ENCODE data around the gene NCAM1.

The NCAM1 gene

DNA sequence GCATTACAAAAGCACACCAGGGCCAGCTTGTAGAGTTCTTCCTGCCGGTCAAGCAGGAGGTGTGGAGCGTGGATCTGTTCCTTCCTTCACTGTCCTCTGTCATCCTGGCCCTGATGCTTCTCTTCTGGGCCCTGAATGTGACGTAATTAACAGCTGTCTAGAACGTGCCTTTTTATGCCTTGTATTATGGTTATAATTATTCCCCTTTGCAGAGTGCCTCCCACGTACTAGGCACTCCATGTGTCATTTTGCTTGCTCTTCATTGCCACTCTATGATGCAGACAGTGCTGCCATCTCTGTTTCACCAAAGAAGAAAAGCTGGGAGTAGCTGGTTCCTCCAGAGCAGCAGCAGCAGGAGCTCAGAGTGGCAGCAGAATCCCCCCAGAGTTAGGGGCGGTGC lies 221.1 kb downstream of the NCAM1 start:
- no peak for TF ChIP-seq EZH2phosphoT487 (conservative IDR thresholded peaks at IDR 0.05; ENCODE audit: low read length)
- TF ChIP-seq, protein P1, sequence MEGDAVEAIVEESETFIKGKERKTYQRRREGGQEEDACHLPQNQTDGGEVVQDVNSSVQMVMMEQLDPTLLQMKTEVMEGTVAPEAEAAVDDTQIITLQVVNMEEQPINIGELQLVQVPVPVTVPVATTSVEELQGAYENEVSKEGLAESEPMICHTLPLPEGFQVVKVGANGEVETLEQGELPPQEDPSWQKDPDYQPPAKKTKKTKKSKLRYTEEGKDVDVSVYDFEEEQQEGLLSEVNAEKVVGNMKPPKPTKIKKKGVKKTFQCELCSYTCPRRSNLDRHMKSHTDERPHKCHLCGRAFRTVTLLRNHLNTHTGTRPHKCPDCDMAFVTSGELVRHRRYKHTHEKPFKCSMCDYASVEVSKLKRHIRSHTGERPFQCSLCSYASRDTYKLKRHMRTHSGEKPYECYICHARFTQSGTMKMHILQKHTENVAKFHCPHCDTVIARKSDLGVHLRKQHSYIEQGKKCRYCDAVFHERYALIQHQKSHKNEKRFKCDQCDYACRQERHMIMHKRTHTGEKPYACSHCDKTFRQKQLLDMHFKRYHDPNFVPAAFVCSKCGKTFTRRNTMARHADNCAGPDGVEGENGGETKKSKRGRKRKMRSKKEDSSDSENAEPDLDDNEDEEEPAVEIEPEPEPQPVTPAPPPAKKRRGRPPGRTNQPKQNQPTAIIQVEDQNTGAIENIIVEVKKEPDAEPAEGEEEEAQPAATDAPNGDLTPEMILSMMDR (IDR thresholded peaks at IDR 0.05; ENCODE audit: insufficient read depth, low read length, poor library complexity, severe bottlenecking): no peak
- H2AFZ ChIP-seq (ENCODE audit: low read depth, low read length, severe bottlenecking): no peak overlapping the region

DNA sequence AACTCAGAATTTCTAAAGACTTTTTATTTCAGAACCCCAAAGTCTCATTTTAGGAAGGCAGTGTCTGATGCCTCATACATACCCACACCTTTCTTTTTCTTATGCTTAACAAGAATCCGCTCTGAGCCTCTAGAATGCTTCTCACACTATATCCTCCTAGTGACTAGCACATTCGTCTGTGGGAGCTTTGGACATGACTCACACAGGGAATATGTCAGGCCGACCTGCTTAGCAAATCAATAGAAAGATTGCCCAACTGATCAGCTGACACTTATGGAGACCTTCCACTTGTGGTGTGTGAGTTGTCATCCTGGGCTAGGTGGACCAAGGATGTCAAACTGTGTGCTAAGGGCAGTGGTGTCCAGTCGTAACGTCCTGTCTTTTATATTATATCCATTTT lies 223.3 kb downstream of the NCAM1 start:
- Histone ChIP-seq H2AFZ (ENCODE audit: low read depth, low read length, severe bottlenecking) (no peak overlapping the region), H3K27me3 (ENCODE audit: low read length) (no peaks in the 10 kb centered on the region)
- TF ChIP-seq EZH2phosphoT487 (conservative IDR thresholded peaks at IDR 0.05; ENCODE audit: low read length): no peak
- TF ChIP-seq, protein P1 (IDR thresholded peaks at IDR 0.05; ENCODE audit: insufficient read depth, low read length, poor library complexity, severe bottlenecking): no peak

More for the DNA sequence above, 221.1 kb downstream of the NCAM1 start:
- H3F3A ChIP-seq (ENCODE audit: insufficient read depth): no peaks in the 10 kb centered on the region
- no peaks in the 10 kb centered on the region for H4K20me1 ChIP-seq (ENCODE audit: low read depth, low read length)
- no peaks in the 10 kb centered on the region for H3K79me2 ChIP-seq (ENCODE audit: insufficient read depth, low read length)
- H3K4me3 ChIP-seq (ENCODE audit: insufficient read depth, low read length, poor library complexity, severe bottlenecking): no peak overlapping the region
- H3K9ac ChIP-seq (ENCODE audit: low read length): no peak overlapping the region
- no peak overlapping the region for H3K4me2 ChIP-seq (ENCODE audit: low read depth, low read length, poor library complexity, severe bottlenecking)
- no peaks in the 10 kb centered on the region for H3K9me2 ChIP-seq (replicated peaks; ENCODE audit: insufficient read depth, low read length)
- H3K27ac ChIP-seq (ENCODE audit: low read depth, low read length): no peak overlapping the region
- no peaks in the 10 kb centered on the region for H3K36me3 ChIP-seq (ENCODE audit: low read length)
- H3K9me3 ChIP-seq (ENCODE audit: insufficient read depth, low read length): no peaks in the 10 kb centered on the region
- H3K27me3 ChIP-seq (ENCODE audit: low read length): no peaks in the 10 kb centered on the region

DNA sequence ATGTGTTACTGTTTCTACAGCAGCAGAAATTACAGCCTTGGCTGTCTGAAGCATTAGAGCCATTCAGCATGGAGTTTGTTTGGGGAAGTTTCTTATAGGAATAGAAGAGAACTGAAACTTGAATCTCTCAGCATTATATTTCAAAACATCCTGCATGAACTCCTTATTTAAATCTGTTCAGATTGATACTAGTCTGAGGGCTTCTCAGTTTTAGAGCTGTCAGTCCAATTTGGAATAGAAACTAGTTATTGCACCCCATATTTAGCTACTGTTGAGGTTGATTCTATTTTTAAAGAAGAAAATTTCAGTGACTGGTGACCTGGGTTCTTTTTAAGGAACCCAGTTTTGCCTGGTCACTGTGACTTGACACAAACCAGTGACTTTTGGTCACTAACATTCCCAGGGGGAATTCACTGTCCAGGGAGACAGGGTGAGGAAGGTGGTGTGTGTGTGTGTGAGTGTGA lies 227.2 kb downstream of the NCAM1 start:
- Histone ChIP-seq H3K27ac (ENCODE audit: low read depth, low read length) (no peak overlapping the region), H2AFZ (ENCODE audit: low read depth, low read length, severe bottlenecking) (no peak overlapping the region), H3K4me2 (ENCODE audit: low read depth, low read length, poor library complexity, severe bottlenecking) (no peak overlapping the region), H3K79me2 (ENCODE audit: insufficient read depth, low read length) (no peaks in the 10 kb centered on the region), H3F3A (ENCODE audit: insufficient read depth) (no peaks in the 10 kb centered on the region), H3K9me3 (ENCODE audit: insufficient read depth, low read length) (no peaks in the 10 kb centered on the region), H3K36me3 (ENCODE audit: low read length) (no peaks in the 10 kb centered on the region), H4K20me1 (ENCODE audit: low read depth, low read length) (no peaks in the 10 kb centered on the region), H3K9me2 (replicated peaks; ENCODE audit: insufficient read depth, low read length) (no peaks in the 10 kb centered on the region), H3K27me3 (ENCODE audit: low read length) (no peaks in the 10 kb centered on the region), H3K9ac (ENCODE audit: low read length) (no peak overlapping the region), H3K4me3 (ENCODE audit: insufficient read depth, low read length, poor library complexity, severe bottlenecking) (no peak overlapping the region)
- TF ChIP-seq, protein P1 (IDR thresholded peaks at IDR 0.05; ENCODE audit: insufficient read depth, low read length, poor library complexity, severe bottlenecking): no peak
- TF ChIP-seq EZH2phosphoT487 (conservative IDR thresholded peaks at IDR 0.05; ENCODE audit: low read length): no peak

More for the DNA sequence above, 223.3 kb downstream of the NCAM1 start:
- no peaks in the 10 kb centered on the region for H3K36me3 ChIP-seq (ENCODE audit: low read length)
- no peaks in the 10 kb centered on the region for H3K9me2 ChIP-seq (replicated peaks; ENCODE audit: insufficient read depth, low read length)
- no peak overlapping the region for H3K27ac ChIP-seq (ENCODE audit: low read depth, low read length)
- H3K4me3 ChIP-seq (ENCODE audit: insufficient read depth, low read length, poor library complexity, severe bottlenecking): no peak overlapping the region
- no peaks in the 10 kb centered on the region for H3K9me3 ChIP-seq (ENCODE audit: insufficient read depth, low read length)
- H4K20me1 ChIP-seq (ENCODE audit: low read depth, low read length): no peaks in the 10 kb centered on the region
- no peaks in the 10 kb centered on the region for H3F3A ChIP-seq (ENCODE audit: insufficient read depth)
- no peak overlapping the region for H3K9ac ChIP-seq (ENCODE audit: low read length)
- H3K4me2 ChIP-seq (ENCODE audit: low read depth, low read length, poor library complexity, severe bottlenecking): no peak overlapping the region
- H3K79me2 ChIP-seq (ENCODE audit: insufficient read depth, low read length): no peaks in the 10 kb centered on the region

Data from SU-DHL-6 (cell line).